HG03045 (cell line): ENCODE data around the gene NXPH2.

Experiments
- ATAC-seq: cut with Tn5 transposase; IDR thresholded peaks from one replicate; pipeline ENCODE4 v1.9.1; 2021; ENCODE audit warnings: mild to moderate bottlenecking, moderate library complexity; ENCODE audit not compliant: unreplicated experiment

NXPH2 gene

DNA sequence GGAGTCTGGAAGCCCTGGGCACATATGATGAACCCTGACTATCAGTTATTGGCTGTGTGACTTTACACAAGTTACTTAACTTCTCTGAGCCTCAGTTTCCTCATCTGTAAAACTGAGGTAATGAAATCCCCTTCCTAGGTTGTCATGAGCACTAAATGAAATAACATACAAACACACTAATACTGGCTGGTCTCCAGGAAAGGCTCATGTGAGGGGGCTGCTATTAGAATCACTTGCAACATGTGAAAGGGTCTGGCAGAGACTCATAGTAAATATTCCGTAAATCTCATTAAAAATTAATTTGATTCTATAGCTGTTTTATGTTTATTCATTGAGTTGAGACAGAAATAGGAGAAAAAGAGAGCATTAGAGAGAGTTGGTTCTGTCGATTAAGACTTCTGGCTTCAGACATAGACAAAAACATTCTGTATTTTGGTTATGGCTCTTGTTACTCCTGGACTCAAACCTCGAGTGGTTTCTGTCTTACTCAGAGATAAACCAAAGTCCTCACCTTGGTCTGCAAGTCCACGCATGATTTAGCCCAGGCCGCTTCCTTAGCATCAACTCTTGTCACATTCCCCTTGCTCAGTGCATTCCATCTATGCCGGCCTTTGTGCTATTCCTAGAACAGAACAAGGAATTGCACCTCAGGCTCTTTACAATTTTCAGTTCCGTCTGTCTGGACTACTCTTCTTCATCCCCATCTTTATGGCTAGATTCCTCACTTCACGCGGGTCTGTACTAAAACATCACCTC, 139.1 kb downstream of the NXPH2 start:
- no peak for ATAC-seq

DNA sequence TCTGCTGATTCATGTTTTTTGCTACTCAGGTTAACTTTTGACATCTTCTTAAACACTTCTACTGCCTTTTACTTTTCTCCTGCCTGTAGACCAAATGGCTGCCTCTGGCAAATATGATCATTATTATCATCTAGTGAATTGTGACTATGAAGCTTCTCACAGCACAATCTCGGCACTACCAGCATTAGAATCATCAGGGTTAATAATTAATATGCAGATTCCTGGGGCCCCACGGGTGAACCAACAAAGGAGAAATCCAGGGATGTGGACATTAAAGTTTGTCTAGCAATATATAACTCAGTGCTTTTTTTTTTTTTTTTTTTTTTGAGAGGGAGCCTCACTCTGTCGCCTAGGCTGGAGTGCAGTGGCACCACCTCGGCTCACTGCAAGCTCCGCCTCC, 142.5 kb downstream of the NXPH2 start:
- no peak for ATAC-seq

DNA sequence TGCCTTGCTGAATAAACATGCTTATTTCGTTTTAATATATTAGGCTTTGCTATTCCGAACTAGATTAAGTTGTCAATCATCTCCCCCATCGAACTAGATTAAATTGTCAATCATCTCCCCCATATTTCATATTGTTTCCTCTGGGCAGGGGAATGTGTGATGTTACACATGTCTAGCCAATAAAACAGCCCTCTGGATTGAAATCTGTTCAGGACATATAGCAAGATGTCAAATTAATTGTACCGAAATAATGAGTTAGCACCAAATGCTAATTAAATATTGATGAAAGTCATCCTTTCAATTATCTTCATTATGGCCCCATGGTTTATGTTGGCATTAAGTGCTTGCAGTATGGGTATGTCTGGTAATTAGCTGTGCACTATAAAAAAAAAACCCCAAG, 143.1 kb downstream of the NXPH2 start:
- no peak for ATAC-seq

DNA sequence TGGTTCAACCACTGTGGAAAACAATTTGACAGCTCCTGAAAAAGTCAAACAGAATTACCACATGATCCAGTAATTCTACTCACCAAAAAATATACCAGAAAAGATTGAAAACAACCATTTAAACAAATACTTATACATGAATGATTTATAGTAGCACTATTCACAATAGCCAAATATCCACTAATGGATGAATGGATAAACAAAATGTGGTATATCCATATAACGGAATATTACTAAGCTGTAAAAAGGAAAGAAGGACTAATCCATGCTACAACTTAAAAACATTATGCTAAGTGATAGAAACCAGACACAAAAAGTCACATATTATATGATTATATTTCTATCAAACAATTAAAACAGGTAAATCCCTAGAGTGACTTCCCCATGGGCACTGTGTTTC, 147.1 kb downstream of the NXPH2 start:
- ATAC-seq, result no peak

DNA sequence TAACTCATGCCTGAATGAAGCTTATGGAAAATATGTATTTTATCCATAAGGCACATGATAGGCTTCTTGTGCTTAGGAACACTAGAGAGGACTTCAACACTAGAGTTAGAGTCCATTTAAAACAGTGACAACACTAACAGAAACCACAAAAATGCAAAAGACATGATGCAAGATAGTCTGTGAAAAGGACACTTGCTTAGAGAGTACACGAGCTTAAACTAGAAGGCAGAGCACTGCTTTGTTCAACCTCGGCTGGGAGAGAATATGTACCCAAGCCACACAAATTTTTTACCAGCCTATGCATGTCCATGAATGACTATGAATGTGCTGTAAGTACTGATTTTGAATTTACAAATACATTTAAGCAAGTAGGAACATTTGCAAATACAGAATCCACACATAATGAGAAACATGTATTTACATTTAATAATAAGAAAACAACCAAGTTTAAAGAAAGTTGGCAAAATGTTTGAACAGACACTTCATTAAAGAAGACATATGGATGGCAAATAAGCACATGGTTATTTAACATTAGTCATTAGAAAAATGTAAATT, 148.0 kb downstream of the NXPH2 start:
- ATAC-seq, result no peak

DNA sequence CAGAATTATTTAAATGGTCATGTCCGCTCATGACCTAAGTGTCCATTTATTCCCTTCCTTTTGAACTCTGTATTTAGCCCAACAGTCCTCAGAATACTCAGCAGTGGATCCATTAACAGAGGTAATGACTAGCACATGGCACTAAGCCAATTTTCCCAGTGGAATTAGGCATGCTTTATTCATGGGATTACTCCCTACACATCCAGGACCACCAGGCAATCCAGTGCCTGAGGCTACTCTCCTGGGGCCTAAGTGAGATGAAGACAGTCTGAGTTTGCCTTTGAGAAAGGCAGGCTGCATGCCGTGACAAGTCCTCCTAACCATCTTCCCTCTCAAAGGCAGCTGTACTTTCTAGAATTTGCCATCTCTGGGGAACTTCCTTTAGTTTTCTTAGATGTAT, 150.0 kb downstream of the NXPH2 start:
- ATAC-seq, result no peak

DNA sequence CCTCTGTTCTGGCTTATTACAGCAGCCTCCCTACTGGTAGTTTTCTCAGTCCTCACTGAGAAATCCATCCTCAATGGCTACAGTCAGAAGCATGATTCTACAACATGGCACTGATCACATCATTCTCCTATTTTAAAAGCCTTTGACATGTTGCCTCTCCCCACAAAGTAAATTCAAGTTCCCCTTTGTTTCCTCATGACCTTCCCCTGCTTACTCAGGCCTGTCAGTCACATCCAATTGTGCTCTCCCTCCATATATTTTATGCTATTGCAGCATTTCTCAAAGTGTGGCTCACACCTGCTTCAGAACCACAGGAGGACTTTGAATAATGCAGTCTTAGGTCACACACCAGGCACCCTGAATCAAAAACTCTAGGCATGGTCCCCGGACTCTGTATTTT, 154.0 kb downstream of the NXPH2 start:
- no peak for ATAC-seq

DNA sequence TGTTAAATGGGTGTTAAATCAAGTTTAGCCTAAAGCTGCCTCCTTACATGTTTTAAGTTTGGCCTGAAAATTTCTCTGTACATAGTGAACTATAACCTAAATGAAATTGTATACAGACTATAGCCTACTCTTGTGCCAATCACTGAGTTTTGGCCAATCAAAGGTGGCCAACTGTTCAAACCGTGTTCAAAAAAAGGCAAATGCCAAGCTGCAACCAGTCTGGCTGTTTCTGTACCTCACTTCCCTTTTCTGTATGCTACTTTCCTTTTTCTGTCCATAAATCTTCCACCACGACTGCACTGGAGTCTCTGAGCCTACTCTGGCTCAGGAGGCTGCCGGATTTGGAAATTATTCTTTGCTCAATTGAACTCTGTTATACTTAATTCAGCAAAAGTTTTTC, 157.6 kb downstream of the NXPH2 start:
- no peak for ATAC-seq

DNA sequence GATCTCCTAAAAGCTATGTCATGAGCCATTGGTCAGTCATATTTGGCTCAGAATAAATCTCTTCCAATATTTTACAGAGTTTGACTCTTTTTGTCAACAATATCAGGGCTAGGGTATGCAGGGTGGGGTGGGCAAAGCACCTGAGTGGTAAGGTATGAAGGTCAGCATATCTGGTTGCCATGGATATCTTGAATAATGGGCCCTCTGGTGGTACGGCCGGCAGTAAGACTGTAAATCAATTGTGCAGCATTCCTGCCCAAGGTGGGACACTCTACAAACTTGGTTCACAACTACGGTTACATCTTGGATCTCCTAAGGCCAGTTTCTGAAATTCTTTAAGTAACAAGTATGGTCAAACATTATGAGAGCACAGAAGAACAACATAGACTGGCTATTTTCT, 159.1 kb downstream of the NXPH2 start:
- no peak for ATAC-seq

DNA sequence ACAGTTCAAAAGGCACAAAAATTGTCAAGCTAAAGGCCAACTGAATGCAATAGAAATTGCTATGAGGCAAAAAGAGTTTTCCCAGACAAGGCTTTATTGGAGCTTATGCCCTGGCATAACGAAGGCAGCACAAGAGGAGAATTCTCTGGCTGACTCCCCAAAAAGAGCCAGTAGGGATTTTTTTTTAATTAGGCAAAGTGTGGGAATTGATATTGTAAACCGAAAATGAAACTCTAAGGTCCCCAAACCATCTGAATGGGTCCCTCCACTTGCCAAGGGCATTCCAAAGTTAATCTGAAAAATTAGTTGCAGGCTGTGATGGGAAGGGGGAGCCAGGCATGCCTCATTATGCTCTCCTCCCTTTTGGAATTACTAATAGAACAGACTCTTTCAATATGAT, 159.8 kb downstream of the NXPH2 start:
- no peak for ATAC-seq
